Erythroblast (primary cell): Measurements from ENCODE around the gene DCLK3.

Experiments
- GATA1 ChIP-seq: IDR thresholded peaks from 2 replicates; pipeline ENCODE4 v1.6.1; 2011; ENCODE audit warnings: low read depth, mild to moderate bottlenecking, control low read depth, low read length, moderate library complexity
- POLR2A ChIP-seq: IDR thresholded peaks from 2 replicates; pipeline ENCODE4 v1.6.1; 2011; ENCODE audit warnings: mild to moderate bottlenecking, low read length

DNA sequence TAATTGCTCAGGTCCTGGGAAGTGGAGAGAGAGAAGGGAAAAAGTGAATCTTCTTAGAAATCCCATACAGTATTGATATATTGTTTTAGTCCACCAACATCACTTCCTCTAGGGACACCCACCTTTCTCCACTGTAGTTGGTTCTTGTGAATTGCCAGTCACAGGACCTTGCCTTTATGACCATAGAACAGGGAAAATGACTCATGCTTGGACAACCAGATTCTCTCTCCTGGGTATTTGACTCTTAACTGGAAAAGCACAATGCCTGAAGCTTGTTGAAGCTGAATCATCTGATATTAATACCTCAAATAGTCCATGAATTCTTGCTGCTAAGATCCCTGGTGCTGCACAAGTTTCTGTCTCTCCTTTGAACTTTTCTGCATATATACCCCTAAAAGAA, 32.5 kb upstream of the DCLK3 start:
- TF ChIP-seq POLR2A (no peak), GATA1 (no peak)
